T-helper 1 cell treated with Interleukin-12 subunit alpha and Interleukin-12 subunit beta and Interleukin-4 antibody, amounts not matched to agents 30 ng/mL and 1 ng/mL, for 36 hours (primary cell): ENCODE results near the gene FKBP14. TPM values are rescaled to one million over a fixed set of nuclear protein-coding genes. Genes with fewer than 3 reads are reported as not detected.

Source experiments
- intact Hi-C: fragments of 100-400 bp; cut with micrococcal nuclease; formaldehyde crosslinking; loops from one replicate; pipeline ENCODE4 v1.15.1; 2024
- total RNA-seq: library from RNA; stranded (reverse); gene quantifications from 2 replicates; pipeline ENCODE4 v1.2.3, GENCODE V29; 2022

The FKBP14 gene
- total RNA-seq, 1 donor from 2014 or later: 8.4 TPM

DNA sequence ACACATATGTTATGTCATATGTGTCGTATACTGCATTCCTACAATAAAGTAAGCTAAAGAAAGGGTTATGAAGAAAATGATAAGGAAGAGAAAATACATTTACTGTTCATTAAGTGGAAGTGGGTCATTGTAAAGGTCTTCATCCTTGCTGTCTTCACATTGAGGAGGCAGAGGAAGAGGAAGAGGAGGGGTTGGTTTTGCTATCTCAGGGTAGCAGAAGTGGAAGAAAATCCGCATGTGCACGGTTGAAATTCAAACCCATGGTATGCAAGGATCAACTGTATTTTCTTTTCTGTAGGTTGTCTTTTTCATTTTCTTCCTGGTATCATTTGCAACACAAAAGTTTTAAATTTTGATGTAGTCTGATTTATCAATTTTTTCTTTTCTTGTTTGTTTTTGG is 8.0 kb upstream of the FKBP14 start:
- intact Hi-C loops: no loop called here

DNA sequence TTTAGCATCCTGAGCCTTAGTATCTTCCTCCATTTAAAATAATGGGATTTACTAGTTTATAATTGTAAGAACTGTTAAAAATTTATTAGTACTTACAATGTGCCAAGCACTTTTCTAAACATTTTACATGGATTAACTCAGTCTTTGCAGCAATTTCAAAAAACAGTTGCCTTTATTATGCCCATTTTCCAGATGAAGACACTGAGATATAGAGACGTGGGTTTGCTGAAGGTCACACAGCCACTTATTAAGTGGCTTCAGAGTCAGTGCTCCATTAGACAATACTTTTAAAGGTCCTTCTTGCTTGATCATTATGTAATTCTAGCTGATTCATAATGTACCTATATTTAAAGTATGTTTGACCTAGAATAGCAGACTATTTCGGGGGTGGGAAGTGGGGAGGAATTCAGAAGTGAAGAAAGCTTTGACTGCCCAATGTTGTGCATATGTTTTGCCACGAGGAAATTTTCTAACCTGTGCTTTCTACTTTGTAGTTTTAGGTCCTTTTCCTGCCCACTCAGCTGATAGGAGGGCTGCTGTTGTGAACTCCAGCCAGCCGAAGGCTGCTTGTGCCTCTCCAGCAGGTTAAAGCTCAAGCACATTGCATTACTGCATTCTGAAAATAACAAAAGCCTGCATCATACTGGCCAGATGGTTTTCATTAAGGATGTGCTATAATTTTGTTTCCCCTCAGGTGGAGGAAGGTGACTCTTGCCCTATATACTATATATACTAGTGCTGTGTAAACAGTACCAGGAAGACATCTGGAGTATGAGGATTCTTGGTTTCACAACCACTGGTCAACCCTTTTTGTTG is 6.0 kb upstream of the FKBP14 start:
- intact Hi-C loops: no loop called here

DNA sequence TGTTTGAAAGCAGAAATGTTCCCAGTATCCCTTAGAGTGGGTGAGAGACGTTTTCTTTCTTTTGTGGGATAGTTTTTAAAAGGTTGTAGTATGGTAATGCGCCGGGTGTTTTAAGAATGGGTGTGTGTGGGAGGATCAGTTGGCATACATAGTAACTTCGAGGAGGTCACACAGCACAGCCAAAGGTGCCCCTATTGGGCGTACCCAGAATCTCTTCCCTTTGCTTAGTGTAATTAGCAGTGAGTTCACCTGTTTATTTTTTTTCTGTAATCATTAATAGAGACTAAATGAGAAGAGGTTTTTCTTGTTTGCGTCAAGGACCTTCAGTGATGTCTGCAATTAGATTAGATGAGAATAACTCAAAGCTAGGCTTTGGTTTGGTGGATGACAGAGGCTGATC is 3.2 kb upstream of the FKBP14 start:
- intact Hi-C loops: loop anchor here (1.0 to 5.0 kb wide), 4 partner anchors 33 to 743 kb away; partner anchors contain the start of genes GGCT, MINDY4 and SCRN1

DNA sequence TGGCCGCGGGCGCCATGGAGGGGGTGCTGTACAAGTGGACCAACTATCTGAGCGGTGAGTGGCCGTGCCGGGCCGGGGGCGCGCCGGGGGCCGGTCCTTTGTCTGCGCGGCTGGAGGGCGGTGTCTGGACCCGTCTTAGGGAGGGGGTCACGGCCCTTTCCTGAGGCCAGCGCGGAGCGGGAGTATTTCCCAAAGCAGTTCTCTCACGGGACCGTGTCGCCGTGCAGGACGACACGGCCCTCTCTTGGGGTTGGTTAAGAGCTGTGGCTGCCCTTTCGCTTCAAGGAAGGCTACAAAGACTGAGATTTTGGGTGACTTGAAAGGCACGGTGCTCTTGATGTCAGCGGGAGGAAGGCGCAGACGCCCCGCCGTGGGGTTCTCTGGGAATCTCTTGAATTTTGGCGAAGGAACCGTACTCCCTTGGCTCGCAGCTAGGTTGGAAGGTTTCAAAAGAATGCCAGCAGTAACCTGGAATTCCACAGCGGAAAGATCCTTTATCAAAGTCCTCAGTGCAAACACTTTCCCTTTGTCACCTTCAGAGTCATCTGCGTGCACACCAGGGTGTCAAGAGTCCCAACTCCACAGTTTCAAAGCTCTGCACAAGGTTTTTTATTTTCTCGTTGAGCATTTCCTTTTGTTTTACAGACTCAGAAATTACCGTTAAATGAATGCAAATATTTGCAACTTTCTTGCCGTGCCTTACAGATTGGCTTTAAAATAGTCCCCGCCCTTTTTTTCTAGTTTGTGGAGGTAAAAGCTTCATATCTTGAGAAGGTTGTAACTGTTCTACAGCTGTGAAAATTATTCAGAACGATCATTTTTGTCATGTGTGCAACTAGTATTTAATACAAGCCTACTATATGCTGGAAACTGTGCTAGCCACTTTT is 2.5 kb upstream of the FKBP14 start:
- intact Hi-C loops: loop anchor here (1.0 to 5.0 kb wide), 4 partner anchors 33 to 743 kb away; partner anchors contain the start of genes GGCT, MINDY4 and SCRN1

DNA sequence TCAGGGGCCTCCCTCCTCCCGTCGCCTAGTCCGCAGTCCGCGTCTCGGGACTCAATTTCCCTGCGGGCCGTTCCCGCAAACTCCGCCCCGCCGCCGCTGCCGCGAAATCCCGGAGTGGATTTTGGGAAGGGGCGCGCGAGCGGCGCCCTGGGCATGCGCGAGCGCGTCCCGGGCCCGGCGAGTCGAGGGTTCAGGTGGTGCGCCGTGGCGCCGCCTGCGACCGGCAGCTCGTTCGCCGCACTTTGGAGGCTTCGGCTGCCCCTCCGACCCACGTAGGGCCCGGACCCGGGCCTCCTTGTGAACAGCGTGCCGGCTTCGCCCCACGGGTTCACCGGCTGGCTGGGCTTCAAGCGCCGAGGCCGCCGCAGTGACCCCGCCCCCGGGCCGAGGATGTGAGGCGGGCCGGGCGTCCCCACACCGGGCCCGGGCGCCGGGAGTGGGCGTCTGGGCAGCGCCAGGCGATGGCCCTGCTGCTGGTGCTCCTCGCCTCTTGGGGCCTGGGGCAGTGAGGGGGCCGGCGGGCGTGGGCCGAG is 1.8 kb upstream of the FKBP14 start, which contains the start of gene PLEKHA8:
Gene PLEKHA8, plus strand, starts transcription at position 197 of the 533 bp plus-strand sequence. CDS start 351 bp downstream, outside the sequence.
- intact Hi-C loops: loop anchor here (5.0 kb wide), 2 partner anchors 41 to 744 kb away; partner anchors contain the start of genes MINDY4 and SCRN1

DNA sequence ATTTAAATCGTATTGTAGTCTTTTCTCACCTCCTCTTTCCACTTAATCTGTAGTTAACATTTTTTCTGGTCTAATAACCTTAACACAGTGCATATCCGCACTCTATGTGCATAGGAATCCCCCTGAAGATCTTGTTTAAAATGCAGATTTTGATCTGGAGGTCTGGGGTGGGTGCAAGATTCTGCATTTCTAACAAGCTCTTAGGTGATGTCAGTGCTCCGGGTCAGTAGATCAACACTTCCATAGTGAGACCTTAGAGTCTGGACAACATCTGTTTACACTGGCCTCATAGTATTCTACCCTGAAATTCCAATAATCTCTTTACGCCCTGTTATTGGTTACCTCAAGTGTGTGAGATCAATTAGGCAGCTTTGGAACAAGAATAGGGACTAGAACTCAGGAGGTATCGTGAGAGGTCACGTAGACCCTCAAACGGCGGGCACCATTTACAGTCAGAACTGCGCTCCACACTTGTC is 1.3 kb upstream of the FKBP14 start:
- intact Hi-C loops: loop anchor here (1.0 to 5.0 kb wide), 3 partner anchors 40 to 745 kb away; partner anchors contain the start of genes MINDY4 and SCRN1

DNA sequence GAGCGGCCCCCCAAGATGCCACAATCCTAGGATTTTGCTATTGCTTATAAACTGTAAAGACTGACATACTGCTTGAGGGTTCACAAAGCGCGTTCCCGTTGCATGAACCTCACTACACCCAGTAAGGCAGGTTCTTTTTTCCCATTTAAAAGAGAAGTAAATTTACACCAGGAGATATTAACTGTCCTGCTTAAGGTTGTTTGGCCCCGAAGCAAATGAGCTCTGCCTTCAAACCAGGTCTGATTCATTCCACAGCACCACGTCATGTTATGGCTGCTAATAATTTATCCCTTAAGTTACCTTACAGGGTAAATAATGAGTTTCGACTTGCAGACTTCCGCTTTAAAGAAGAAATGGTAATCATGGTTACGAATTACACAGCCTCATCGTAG is 559 bp upstream of the FKBP14 start:
- intact Hi-C loops: loop anchor here (1.0 to 5.0 kb wide), 3 partner anchors 40 to 745 kb away; partner anchors contain the start of genes MINDY4 and SCRN1

DNA sequence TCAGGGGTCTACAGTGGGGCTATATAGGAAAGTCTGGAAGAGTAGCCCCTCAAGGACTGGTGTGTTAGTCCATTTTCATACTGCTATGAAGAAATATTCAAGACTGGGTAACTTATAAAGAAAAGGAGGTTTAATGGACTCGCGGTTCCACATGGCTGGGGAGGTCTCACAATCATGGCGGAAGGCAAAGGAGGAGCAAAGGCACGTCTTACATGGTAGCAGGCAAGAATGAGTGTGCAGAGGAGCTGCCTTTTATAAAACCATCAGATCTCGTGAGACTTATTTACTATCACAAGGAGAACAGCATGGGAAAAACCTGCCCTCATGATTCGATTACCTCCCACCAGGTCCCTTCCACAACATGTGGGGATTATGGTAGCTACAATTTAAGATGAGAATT is 3.0 kb downstream of the FKBP14 start:
- intact Hi-C loops: no loop called here

DNA sequence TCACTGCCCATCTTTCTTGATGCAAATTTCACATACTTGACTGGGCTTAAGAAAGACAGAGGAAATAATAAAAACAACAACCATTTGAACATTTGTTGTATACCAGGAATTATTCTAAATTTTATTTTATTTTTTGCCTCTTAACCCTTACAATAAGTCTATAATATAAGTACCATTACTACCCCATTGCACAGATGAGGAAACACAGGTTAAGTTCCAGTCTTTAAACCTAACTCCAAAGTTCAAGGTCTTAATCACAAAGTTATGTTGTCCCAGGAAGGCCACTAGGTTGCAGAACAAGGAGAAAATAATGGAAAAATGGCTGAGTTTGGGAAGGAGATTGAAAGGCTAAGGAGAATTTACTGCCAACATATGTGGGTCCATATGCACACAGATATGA is 3.5 kb downstream of the FKBP14 start:
- intact Hi-C loops: no loop called here

DNA sequence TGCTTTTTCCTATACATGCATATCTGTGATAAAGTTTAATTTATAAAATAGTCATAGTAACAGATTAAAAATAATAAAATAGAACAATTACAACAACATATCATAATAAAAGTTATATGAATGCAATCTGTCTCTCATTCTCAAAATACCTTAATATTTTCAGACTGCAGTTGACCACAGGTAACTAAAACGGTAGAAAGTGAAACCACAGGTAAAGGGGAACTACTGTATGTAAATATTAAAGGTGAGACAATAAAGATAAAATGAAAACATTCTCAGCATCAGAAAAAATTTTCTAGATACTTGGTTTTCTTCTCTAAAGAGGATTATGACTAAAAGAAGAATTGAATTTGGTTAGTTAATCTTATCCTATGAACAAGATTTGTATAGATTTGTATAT is 6.0 kb downstream of the FKBP14 start:
- intact Hi-C loops: no loop called here

DNA sequence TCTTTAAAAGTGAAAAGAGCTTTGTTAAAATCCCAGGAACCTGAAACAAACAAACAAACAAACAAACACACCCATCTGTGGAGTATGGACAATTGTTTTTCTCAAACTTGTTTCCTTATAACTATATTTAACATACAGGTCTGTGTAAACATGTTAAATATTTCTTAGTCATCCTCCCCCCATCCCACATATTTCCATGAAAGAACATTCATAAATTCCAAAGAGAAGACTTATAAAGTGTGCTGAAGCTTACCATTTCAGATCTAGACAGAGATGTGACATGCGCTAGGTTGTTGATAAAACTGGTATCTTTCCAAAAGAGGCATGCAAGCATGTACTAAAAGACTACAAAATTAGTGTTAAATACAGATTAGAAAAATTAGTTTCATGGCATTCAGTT is 6.5 kb downstream of the FKBP14 start:
- intact Hi-C loops: no loop called here

DNA sequence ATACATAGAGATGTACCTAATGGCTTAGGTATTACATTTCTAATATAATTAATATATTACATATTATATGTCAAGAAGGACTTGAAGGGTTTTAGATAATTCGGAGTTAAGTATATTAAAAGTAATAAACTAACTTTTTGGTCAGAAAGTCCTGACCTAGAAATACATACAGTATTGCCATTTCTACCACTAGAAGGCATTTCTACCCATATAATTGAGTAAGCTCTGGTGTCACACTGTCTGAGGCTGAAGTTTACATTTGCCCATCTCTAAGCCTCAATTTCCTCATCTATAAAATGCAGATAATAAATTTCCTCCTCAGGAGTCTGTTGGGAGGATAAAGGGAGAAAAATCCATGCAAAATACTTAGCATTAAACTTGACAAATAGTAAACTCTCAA is 7.1 kb downstream of the FKBP14 start:
- intact Hi-C loops: no loop called here

DNA sequence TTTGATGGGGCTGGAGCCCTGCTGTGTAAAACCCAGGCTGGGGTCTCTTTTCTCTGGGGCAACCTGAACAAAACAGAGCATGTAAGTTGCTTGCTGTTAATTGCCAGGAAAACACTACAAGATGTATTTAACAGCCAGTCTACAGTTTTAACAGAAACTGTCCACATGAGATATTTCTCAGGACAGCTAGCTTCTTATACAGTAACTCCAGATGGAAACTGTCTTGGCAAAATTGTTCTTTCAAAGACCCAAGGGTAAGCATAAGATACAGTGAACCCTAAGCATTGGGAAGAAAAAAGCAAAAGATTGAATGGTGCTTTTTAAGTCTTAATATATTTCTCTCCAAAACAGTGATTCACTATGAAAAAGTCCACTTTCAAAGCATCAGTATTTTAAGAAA is 8.1 kb downstream of the FKBP14 start:
- intact Hi-C loops: no loop called here

DNA sequence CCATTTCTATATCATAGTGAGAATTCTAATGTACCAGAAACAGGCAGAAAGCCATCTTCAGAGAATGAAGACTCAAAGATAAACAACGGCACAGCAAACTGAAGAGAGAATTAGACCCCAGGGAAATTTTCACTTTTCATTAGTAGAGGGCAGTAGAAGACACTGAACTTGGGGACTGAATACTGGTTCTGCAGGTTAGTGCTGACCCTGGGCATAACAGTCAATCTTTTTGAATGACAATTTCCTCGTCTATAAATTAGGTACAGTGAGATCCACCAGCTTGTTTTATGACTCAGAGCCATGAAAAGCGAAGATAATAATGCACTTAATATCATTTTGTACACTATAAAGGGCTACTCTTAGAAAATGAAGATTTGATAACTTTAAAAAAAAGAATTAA is 13.7 kb downstream of the FKBP14 start:
- intact Hi-C loops: no loop called here

DNA sequence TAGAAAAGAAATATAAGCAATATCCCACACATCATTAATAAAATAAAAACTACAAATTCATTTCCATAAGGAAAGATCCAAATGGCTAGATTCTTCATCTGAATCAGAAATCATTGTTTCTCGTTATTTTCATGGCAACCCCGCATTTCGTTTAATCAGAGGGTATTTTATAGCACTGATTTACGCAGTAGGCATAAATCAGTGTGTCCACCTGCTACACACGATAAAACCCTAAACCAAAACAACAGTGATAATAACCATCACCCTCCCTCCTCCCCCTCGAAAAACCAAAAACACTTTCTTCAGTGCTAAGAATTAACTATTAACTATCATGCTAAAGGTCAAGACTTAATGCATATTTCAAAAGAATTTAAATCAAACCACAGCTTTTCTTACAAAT is 16.5 kb downstream of the FKBP14 start:
- intact Hi-C loops: no loop called here

DNA sequence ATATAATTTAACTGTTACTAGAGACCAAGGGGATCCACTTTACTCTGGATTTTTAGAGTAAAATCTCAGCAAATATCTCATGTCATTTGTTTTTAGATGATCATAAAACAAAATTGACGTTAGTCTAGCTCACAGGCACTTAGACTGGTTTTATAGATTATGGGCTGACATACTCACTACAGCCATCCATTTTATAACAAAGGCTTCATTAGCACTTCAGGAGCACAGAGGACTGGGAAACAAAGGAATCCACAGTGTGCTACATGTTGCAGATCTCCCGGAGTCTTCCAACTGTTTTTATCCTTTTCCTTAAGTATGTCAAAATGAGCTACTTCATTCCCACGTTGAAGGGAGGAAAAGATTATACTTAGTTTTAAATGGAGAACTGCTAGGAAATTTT is 21.0 kb downstream of the FKBP14 start:
- intact Hi-C loops: no loop called here

DNA sequence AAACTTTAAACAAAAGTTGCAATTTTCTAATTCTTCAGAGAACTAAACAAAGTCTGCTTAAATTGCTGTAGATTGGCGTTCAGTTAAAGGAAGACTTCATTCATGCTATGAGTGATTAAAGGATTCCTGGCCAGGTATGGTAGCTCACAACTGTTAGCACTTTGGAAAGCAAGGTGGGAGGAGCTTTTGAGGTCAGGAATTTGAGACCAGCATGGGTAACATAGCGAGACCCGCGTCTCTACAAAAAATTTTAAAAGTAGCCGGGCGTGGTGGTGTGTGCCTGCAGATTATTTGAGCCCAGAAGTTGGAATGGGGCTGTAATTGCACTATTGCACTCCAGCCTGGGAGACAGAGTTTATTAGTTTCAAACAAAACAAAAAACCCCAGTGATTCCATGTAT is 23.4 kb downstream of the FKBP14 start:
- intact Hi-C loops: no loop called here

DNA sequence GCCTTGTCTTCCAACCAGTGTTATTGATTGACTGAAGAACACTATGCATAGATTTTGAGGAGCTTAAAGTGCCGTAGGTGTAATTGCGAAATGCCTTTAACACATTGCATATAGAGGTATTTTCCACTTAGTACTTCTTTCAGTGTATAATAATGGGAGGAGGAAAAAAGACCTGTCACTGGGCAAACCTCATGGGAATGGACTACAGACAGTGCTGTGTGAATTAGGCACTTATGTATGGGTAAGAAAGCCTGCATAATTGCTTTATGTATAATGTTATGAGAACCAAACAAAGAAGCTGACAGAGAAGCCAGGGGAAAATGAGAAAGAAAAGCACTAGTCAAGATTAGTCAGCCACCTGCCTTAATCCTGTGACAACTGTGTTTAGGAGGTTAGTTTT is 24.5 kb downstream of the FKBP14 start:
- intact Hi-C loops: no loop called here

DNA sequence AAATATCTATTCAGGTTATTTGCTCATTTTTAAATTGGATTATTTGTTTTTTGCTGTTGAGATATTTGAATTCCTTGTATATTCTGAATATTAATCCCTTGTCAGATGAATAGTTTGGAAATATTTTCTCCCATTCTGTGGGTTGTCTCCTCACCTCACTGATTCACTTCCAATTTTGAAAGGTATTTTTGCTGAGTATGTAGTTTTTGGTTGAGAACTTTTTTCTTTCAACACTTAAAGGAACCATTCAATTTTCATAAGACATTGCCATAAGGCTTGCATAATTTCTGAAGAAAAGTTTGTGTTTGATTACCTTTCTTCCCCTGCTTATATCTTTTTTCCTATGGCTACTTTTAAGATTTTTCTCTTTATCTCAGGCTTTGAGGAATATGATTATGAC is 28.0 kb downstream of the FKBP14 start:
- intact Hi-C loops: no loop called here

DNA sequence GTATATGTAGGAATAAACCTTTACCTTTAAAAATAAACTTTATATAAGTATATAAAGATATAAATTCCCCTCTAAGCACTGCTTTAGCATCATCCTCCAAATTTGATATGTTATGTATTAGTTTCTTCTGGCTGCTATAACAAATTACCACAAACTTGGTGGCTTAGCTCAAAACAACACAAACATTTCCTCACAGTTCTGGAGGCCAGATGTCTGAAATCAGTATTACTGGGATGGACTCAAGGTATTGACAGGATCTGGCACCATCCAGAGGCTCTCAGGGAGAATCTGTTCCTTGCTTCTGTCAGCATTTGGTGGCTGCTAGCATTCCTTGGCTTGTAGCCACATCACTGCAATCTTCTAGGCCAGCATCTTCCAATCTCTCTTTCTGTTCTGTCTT is 30.2 kb downstream of the FKBP14 start:
- intact Hi-C loops: no loop called here

DNA sequence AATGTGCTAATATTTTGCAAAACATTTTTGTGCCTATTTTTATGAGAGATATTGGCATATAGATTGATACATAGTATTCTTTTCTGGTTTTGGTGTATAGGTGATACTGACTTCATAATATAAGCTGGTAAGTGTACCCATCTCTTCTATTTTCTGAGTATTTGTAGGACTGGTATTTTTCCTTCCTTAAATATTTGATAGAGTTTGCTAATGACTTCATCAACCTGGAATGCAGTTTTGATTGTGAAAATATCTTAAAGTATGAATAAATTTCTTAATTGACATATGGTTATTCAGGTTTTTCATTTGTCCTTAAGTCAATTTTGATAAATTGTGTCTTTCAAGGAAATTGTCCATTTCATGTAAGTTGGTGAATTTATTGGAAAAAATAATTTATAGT is 30.9 kb downstream of the FKBP14 start:
- intact Hi-C loops: no loop called here

DNA sequence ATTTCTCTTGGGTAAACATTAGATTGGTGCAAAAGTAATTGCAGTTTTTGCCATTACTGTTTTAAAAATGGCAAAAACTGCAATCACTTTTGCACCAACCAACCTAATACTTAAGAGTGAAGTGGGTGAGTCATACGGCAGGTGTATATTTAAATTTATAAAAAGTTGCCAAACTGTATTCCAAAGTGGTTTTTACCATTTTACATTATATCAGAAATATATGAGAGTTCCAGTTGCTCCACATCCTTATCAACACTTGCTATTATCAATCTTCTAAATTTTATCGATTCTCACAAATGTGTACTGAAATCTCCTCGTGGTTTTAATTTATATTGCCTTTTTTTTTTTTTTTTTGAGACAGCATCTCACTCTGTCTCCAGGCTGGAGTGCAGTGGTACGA is 33.4 kb downstream of the FKBP14 start:
- intact Hi-C loops: no loop called here
